ENCODE measurements around the gene LRMDA. TPM values are rescaled to one million over a fixed set of nuclear protein-coding genes. Genes with fewer than 3 reads are reported as not detected.
A peak's percentile ranks its signal among the peaks of the same experiment; 100 is the strongest.

The LRMDA gene
- total RNA-seq, 6 experiments from 2014 or later = 0.32 TPM; not detected in 5

DNA sequence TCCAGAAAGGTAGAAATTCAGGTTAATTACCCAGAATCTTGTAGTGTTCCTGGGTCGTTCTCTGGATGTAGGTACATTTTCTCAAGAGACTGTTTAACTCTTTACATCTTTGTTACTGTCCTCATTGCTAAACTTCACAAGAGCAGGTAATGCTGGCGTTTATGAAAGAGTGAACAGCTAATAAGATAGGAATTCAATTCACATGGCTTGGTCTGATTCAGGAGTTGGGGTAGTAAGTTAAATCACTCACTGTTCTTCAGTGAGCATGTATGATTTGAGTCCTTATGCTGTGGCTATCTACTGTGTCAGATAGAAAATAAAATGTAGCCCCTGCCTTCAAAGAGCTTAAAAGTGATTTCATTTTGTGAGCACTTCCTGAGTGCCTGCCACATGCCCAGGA, 480.0 kb downstream of the LRMDA start:
- Mint-ChIP-seq H3K27ac (no peak overlapping the region), H3K4me1 (ENCODE audit: low read depth) (no peaks in the 10 kb centered on the region), H3K27me3 (ENCODE audit: insufficient read depth) (peaks cover 26% of the 10 kb centered on the region), H3K4me3 (no peak overlapping the region), H3K9me3 (no peaks in the 10 kb centered on the region), H3K36me3 (ENCODE audit: low read depth) (no peaks in the 10 kb centered on the region)
- TF ChIP-seq, protein P1, sequence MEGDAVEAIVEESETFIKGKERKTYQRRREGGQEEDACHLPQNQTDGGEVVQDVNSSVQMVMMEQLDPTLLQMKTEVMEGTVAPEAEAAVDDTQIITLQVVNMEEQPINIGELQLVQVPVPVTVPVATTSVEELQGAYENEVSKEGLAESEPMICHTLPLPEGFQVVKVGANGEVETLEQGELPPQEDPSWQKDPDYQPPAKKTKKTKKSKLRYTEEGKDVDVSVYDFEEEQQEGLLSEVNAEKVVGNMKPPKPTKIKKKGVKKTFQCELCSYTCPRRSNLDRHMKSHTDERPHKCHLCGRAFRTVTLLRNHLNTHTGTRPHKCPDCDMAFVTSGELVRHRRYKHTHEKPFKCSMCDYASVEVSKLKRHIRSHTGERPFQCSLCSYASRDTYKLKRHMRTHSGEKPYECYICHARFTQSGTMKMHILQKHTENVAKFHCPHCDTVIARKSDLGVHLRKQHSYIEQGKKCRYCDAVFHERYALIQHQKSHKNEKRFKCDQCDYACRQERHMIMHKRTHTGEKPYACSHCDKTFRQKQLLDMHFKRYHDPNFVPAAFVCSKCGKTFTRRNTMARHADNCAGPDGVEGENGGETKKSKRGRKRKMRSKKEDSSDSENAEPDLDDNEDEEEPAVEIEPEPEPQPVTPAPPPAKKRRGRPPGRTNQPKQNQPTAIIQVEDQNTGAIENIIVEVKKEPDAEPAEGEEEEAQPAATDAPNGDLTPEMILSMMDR (IDR thresholded peaks at IDR 0.05) = no peak
- no peak for DNase-seq

DNA sequence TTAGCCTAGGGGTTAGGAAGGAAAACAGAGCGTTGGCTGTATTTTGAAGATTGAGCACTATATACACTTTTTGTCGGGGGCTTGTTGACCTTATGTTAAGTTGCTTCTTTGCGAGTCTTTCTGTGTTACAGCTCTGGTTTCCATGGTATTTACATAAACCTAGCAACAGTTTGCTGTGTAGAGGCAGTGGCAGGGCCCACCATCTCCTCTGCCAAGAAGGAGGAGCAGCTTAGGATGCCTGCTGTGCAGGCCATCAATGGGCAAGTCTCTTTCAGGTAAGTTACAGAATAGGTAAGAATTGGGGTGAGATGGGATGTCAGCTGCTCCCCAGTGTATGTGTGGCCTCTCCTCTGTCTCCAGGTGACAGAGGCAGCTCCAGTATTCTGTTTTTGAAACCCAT, 485.5 kb downstream of the LRMDA start:
- Mint-ChIP-seq H3K27ac (no peak overlapping the region), H3K4me1 (ENCODE audit: low read depth) (no peaks in the 10 kb centered on the region), H3K9me3 (no peaks in the 10 kb centered on the region), H3K4me3 (no peak overlapping the region), H3K27me3 (ENCODE audit: insufficient read depth) (peaks cover 7% of the 10 kb centered on the region), H3K36me3 (ENCODE audit: low read depth) (no peaks in the 10 kb centered on the region)
- no peak for DNase-seq
- TF ChIP-seq, protein P1 (IDR thresholded peaks at IDR 0.05) = no peak

DNA sequence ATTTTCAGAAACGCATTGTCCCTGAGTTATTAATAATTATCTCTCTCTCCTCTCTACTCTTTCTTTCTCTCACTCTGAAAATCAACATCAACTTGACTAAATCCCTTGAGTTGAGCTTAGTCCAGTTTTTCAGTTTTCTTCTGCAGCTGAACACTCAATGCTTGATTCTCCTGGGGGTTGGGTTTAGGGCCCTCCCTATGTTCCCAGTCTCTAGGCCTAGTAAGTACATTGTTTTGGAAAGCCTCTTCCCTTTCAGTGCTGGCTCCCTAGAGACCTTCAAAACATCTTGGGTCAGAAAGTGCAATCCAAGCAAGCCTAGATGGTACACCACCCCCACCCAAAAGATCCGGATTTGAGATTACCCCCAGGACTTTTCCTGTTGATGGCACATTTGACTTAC, 488.5 kb downstream of the LRMDA start:
- no peaks in the 10 kb centered on the region for H3K36me3 Mint-ChIP-seq (ENCODE audit: low read depth)
- H3K9me3 Mint-ChIP-seq = no peaks in the 10 kb centered on the region
- TF ChIP-seq, protein P1 (IDR thresholded peaks at IDR 0.05) = no peak
- H3K27ac Mint-ChIP-seq = no peak overlapping the region
- no peaks in the 10 kb centered on the region for H3K4me1 Mint-ChIP-seq (ENCODE audit: low read depth)
- H3K4me3 Mint-ChIP-seq = no peak overlapping the region
- no peak for DNase-seq
- H3K27me3 Mint-ChIP-seq (ENCODE audit: insufficient read depth) = peaks cover 4% of the 10 kb centered on the region

DNA sequence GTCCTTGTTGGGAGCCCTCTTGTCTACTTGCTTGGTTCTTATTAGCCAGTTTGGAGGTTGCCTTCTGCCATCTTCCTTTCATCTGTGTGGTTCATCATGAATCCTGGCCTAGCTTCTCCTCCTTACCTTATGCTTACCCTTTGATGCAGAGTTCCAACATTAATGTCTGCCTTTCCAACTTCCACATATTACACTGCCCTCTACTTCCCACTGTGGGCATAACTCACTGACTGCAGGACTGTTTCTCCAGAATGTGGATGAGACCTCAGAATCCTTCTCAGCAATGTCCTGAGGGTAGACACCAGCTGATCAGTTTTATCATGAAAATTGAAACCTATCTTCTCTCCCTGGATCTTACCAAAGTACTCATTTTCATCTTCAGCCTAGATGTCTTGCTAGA, 491.0 kb downstream of the LRMDA start:
- no peaks in the 10 kb centered on the region for H3K4me1 Mint-ChIP-seq (ENCODE audit: low read depth)
- H3K9me3 Mint-ChIP-seq = no peaks in the 10 kb centered on the region
- peaks cover 4% of the 10 kb centered on the region for H3K27me3 Mint-ChIP-seq (ENCODE audit: insufficient read depth)
- no peak overlapping the region for H3K27ac Mint-ChIP-seq
- H3K36me3 Mint-ChIP-seq (ENCODE audit: low read depth) = no peaks in the 10 kb centered on the region
- H3K4me3 Mint-ChIP-seq = no peak overlapping the region
- TF ChIP-seq, protein P1 (IDR thresholded peaks at IDR 0.05) = peak; percentile 32; the same call in 1 of the 2 replicates
- DNase-seq = no peak

DNA sequence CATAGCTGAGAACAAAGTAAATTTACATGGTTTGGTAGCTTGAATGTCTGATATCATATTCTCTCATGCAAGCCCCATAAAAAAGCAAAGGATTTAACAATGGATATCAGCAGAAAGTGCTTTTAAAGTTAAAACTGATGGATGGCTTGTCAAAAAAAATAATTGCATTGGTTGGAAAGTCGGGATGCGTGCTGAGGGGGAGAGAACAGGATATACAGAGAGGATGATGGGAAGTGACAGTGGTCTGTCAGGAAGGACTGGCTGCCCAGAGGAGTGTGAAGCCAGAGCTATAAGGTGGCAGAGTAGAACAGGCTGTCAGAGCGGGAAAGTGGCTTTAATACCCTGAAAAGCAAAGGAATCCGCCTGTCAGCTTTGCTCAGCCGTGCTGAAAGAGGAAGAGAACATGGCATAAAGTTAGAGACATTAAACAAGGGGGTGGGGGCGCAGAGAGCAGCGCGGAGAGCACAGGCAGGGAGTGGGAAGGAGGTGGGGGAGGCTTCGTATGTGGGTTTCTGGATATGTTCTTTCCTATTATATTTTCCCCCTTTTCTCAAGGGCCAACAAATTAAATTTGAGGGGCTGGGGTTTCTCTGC, 493.0 kb downstream of the LRMDA start:
- peaks cover 7% of the 10 kb centered on the region for H3K27me3 Mint-ChIP-seq (ENCODE audit: insufficient read depth)

More for the DNA sequence above, 493.0 kb downstream of the LRMDA start:
- Mint-ChIP-seq H3K36me3 (ENCODE audit: low read depth) (no peaks in the 10 kb centered on the region), H3K4me1 (ENCODE audit: low read depth) (no peaks in the 10 kb centered on the region), H3K27ac (no peak overlapping the region), H3K4me3 (no peak overlapping the region), H3K9me3 (no peaks in the 10 kb centered on the region)
- TF ChIP-seq, protein P1 (IDR thresholded peaks at IDR 0.05) = no peak
- no peak for DNase-seq
